Adipose tissue (tissue), 3 donors: ENCODE measurements around the gene FAM9A. TPM values are rescaled to one million over a fixed set of nuclear protein-coding genes. Genes with fewer than 3 reads are reported as not detected.

Source experiments
- H3K27ac ChIP-seq: one replicate; pipeline ENCODE4 v1.5.1; 2013; ENCODE audit warnings: low read depth, low read length
- WGBS, 3 donors: extraction: QIAGEN DNeasy Blood & Tissue Kit; methylation state at CpG; one replicate each; pipeline ENCODE4 v1.1.7; 2013; 5-methylcytosine and 5-hydroxymethylcytosine counted together
- polyA plus RNA-seq, 3 donors: library from polyadenylated mRNA; stranded (reverse); fragments of 200-250 nt; gene quantifications; one replicate each; pipeline ENCODE4 v1.2.3, GENCODE V29; 2013
- donor health status: healthy with polysubstance abuse.
- donor health status: Bipolar disorder and iron deficiency.
- donor health status: healthy.

The FAM9A gene
- polyA plus RNA-seq = not detected

DNA sequence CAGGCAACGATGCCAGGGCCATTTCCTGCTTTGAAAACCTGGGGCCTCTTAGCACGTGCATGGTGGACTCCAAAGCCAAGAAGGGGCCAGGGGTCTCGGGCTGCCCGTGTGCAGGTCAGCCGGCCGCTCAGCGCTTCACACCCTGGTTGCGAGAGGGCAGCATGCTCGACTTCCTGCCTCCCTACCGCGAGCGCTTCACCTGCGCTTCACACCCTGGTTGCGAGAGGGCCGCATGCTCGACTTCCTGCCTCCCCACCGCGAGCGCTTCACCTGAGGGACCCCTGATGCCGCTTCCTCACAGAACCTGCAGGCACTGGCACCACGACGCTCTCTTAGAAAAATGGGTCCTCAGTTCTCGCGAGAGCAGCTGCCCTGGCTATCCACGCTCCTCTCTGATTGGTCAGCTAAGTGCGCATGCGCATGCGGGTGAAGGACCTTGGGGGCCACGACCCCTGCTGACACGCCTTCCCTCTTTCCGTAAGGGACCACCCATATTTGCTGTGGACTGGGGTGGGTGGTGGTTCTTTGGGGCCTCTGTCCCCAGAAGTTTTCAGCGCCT lies at the start of gene FAM9A:
Gene FAM9A (minus strand): TSS at position 343 of the 559 bp plus-strand sequence. CDS start 1,212 bp downstream, outside the sequence.
- 94 to 97% (median 96%) methylated on average over 27 to 32 of the region's 32 CpGs for WGBS, 3 donors

DNA sequence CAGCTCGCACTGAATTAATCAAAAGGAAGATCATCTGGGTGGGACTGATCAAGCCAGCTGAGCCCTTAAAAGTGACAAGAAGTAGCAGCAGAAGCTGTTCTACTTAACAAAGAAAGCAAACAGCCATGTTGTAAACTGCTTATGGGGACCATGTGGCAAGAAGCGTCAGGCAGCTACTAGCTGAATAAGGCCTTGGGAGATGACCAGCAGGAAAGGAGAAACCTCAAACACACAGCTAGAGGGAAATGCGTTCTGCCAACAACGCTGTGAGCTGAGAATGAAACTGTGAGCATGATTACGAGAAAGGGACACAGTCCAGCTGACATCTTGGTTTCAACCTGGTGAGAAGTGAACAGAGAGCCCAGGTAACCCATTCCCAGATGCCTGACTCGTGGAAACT lies 49.3 kb upstream of the FAM9A start:
- H3K27ac ChIP-seq = no peak overlapping the region
- 71 to 80% (median 77%) methylated on average over 6 of the region's 6 CpGs for WGBS, 3 donors

More for the DNA sequence above, at the start of gene FAM9A:
- H3K27ac ChIP-seq = no peak within 1 kb of the TSS

DNA sequence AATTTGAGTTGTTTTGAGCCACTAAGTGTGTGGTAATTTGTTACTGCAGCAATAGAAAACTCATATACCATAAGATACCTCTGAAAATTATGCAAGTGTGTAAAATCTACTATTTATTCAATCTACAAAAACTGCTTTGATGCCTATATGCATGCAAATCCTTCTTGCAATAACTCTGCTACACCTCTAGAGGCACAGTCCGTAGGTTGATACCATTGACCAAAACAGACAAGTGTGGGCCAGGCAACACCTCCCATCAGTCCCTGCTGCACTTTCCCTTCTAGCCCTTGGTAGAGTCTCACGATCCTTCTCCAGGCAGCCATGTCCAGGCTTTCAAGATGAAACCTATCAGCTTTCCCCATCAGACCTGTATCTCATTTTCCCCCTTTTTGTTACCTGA lies 48.8 kb upstream of the FAM9A start:
- 51 to 89% (median 83%) methylated on average over 2 of the region's 2 CpGs for WGBS, 3 donors
- no peak overlapping the region for H3K27ac ChIP-seq

DNA sequence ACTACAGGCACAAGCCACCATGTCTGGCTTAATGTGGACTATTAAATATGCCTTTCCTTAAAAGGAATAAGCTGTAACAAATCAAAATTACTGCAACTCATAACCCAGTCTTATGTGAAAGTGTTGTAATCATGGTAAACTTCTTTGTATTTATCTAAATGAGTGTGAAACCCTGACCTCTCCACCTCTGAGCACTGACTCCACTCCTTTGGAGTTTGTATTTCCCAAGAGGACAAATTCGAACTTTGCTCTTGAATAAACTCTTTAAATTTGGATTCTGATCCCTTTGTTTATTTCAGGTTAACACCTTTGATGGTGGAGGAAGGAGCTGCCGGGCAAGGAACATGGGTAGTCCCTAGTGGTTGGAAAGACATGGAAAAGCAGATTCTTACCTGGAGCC lies 48.3 kb upstream of the FAM9A start:
- WGBS, 3 donors = 46 to 78% (median 60%) methylated on average over 2 of the region's 2 CpGs
- H3K27ac ChIP-seq = no peak overlapping the region

DNA sequence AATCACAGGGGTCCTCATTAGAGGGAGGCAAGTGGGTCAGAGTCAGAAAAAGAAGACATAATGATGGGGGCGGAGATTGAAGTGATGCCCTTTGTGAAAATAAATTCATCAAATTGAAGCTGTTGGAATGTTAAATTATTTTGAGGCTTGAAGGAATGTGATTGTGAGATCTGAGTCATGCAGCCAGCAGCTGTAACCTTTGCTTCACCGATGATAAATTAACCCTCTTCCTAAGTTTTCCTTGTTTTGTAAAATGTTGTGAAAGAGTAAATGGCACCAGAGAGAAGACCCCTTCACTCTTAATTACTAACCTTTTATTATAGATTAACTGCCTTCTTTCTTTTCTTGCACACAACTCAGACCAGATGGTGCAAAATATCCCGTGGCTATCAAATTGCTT lies 47.7 kb upstream of the FAM9A start:
- no peak overlapping the region for H3K27ac ChIP-seq
- 43 to 74% (median 66%) methylated on average over 3 of the region's 3 CpGs for WGBS, 3 donors

DNA sequence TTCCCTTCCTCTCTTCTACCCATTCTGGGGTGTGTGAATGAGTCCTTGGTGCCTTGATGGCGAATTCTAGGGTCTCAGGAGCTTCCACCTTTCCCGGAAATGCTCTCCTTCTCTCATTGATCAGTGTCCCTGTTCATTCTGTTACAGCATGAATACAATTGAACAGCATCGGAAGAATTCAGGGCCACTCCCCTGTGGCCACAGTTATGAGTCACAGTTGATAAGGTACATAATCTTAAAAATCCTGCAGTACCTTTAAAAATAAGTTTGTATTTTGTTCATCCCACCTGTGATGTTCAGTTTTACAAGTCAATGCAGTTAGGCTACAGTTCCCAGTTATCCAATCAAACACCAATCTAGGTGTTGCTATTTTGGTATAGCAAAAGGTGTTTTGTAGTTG lies 47.3 kb upstream of the FAM9A start:
- 53 to 70% (median 64%) methylated on average over 3 of the region's 3 CpGs for WGBS, 3 donors
- no peak overlapping the region for H3K27ac ChIP-seq

DNA sequence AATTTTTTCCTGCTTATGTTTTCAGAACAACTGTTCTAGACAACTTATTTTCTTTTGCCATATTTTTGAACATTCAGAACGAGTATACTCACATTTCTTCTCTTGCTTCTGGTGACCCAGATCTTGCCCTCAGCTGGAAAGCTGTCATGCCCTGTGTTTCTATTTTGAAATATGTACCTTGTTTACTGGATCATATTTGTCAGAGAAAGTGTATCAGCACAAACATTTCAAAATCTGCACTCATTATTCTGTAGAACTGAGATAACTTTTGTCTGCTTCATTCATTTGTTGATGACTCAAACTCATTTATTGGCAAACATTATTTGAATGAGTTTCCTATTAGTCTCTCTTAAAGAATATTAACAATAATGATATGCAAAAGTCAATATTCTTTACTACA lies 46.2 kb upstream of the FAM9A start:
- WGBS, 3 donors = 28 to 56% (median 42%) methylated on average over 1 of the region's 1 CpG
- H3K27ac ChIP-seq = no peak overlapping the region

DNA sequence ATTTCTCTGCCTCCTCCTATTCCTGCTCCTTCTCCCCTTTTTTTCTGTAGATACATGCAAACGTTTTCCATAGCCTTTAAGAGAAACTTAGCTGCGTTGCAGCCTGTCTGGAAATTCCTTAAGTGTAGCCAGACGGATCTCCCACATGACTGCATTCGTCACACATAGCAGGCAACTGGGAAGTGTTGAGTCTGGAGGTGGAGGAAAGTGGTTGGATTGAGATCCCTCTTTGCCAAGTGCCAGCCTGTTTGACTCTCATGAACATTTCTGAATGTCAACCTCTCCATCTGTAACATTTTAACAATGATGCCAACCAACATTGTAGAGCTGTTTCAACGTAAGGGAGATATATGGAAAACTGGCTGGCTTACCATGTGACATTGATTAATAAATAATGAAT lies 45.1 kb upstream of the FAM9A start:
- no peak overlapping the region for H3K27ac ChIP-seq
- 57 to 74% (median 58%) methylated on average over 5 of the region's 5 CpGs for WGBS, 3 donors

DNA sequence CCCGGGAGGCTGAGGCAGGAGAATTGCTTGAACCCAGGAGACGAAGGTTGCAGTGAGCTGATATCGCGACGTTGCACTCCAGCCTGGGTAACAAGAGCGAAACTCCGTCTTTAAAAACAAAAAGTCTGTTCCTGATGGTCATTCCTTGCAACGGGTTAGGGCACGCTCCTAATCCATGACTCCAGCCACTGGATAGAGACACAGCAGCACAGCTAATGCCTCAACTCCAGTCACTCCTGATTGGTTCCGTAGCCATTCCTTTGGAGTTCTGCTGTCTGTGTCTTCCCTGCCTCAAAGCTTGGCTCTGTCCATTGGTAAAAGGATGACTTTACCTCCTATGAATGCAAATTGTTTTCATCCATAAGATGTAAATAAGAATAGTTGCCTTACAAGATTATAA lies 44.3 kb upstream of the FAM9A start:
- H3K27ac ChIP-seq = no peak overlapping the region
- 71 to 86% (median 84%) methylated on average over 10 of the region's 10 CpGs for WGBS, 3 donors

DNA sequence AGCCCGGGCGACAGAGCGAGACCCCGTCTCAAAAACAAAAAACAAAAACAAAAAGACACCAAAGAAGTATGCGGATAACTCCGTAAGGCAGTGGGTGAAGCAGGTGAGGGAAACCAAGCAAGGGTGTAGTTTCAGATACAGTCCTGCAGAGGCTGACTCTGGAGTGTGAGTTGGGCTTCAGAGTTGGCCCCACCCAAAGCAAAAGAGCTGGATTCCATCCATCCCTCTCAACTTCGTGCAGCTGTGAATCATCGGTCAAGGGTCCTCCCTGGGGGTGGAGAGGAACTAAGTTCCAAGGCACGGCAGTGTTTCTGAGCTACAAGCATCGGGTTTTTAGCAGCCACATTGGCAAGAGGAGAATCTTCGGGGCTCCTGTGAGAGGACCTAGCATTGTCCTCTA lies 43.9 kb upstream of the FAM9A start:
- WGBS, 3 donors = 68 to 79% (median 75%) methylated on average over 11 of the region's 11 CpGs
- H3K27ac ChIP-seq = no peak overlapping the region

DNA sequence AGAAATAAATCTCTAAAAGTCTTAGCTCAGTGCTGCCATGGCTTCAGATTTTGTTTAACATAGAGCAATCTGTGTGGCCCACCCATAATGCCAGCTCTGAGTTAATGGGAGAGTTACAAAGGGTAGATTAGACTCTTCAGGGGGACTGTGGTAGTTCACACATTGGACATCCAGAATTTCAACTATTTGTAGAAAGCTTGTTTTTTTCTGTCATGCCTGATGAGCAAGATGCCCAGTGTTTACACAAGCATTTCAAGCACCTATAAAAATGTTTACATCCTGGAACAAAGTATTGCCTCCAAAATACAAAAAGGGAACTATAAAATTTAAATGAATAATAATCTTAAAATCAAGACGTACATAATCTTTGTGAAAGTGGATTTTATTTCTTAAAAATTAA lies 43.0 kb upstream of the FAM9A start:
- 63 to 85% (median 71%) methylated on average over 1 of the region's 1 CpG for WGBS, 3 donors
- no peak overlapping the region for H3K27ac ChIP-seq

DNA sequence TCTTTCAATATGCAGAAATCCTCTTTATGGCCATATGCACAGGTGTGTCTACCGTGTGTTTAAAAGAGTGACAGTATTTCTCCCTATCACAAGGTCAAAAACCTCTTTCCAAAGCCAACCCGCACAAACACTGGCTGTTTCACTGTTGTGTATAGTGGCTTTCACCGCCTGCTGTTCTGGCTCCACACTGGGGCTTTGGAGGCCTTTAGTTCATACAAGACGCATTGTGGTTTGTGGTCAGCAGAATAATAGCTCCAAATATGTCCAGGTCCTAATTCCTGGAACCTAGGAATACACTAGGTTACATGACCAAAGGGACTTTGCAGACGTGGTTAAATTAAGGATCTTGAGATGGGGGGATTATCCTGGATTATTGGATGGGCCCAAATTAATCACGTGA lies 40.7 kb upstream of the FAM9A start:
- 77 to 90% (median 83%) methylated on average over 6 of the region's 6 CpGs for WGBS, 3 donors
- no peak overlapping the region for H3K27ac ChIP-seq

DNA sequence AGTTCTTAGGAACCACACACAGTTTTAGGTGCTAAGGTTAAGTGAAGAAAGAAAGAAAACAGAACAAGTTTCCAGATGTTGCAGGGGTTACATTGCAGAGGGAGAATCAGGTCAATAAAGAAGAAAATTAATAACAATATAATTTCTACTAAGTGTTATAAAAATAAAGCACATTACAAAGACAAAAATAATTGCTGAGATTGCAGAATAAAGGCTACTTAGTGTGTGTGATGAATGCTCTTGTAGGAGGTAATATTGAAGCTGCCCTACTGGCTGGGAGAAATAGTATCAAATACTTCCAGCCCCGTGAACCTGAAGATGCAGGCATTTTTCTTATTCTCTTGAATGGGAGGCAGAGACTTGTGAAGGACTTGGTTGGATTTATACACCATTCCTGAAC lies 33.2 kb upstream of the FAM9A start:
- H3K27ac ChIP-seq = no peak overlapping the region
- 71 to 78% (median 75%) methylated on average over 1 of the region's 1 CpG for WGBS, 3 donors

DNA sequence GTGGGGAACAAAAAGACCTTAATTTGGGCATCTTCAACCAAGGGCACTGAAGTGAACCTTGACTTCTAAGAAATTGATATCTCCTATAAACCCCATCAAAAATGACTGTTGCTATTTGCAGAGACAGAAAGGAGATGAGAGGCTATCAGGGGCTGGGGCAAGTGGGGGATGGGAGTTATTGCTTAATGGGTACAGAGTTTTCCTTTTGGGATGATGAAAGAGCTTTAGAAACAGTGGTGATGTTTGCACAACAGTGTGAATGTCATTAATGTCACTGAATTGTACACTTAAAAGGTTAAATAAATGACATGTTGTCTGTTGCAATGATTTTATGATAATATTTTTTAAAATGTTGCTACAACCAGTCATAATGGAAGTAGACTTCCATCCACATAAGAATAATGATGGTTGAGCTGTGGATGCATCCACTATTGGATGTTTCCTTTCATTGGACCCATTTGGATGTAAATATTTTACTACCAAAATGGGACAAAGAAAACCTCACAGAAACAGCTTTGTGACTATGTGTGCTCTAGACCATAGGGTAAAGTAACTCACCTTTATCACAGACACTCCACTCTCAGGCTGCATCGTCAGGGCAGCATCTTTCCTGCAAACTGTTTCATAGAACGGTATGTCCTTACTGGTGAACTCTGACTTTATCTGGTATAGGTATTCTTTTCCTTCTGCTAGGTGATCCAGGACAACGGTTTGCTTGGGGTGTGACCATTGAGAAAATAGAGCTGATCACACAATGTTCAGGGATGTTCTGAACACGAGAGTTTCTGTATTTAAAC lies 31.6 kb upstream of the FAM9A start:
- 72 to 86% (median 77%) methylated on average over 4 of the region's 4 CpGs for WGBS, 3 donors
- no peak overlapping the region for H3K27ac ChIP-seq

DNA sequence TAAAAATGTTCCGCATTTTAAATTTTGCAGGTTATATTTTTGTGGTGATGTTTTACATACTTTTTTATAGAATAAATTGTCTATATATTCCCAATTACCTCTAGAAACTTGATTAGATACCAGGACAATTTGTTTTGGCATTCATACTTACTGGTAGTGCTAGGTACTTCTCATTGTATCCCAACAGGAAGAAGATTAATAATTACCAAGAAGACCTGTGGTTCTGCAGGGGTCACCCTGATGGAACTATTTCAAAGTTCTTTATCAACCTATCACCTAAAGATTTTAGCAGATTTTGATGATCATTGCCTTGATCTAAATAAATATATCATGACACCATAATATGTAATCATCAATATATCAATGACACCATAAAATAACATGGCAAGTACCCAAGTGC lies 22.5 kb upstream of the FAM9A start:
- H3K27ac ChIP-seq = no peak overlapping the region
- 95 to 98% (median 98%) methylated on average over 1 of the region's 1 CpG for WGBS, 3 donors

DNA sequence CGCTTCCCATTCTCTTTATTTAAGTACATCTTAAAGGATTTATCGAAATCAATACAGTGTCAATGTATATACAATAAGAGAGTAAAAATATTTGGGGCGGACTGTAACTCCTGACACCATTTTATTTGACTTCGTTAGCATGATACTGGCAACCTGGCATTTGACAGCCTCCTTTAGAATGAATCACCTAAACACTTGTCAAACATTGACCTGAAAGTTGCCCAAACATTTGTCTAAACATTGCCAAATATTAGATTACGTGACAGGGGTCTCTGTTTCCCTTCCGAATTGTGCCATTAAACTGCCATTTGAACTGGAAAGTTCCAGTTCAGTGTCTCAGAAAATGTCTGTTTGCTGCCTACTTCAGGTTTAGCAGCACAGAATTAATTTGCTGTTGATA lies 20.8 kb upstream of the FAM9A start:
- no peak overlapping the region for H3K27ac ChIP-seq
- 78 to 85% (median 84%) methylated on average over 6 of the region's 6 CpGs for WGBS, 3 donors

DNA sequence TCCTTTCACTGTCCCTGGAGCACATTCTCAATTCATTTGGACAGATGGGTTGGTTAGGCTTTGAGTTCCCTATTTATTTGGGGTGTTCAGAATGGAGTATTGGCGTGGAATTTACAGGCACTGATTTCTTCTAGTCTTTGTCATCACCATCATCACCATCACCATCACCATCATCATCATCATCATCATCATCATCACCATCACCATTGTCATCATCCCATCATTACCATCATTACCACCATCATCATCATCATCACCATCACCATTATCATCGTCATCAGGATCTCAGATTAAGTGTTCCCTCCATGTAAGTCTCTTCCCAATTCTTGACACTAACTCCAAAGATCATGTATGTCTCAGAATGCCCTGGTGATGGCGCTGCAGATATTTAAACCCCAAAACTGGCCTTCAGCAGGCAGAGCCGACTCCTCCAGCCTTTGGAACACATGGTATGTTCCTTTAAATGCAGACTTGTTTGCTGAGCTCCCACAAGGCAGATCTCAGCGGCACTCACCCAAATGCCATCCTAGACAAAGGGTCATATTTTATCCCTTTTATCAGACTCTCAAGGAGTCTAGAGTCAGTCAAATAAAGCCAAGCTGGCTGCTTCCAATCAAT lies 19.8 kb upstream of the FAM9A start:
- H3K27ac ChIP-seq = no peak overlapping the region
- WGBS, 3 donors = 39 to 62% (median 43%) methylated on average over 5 of the region's 5 CpGs

DNA sequence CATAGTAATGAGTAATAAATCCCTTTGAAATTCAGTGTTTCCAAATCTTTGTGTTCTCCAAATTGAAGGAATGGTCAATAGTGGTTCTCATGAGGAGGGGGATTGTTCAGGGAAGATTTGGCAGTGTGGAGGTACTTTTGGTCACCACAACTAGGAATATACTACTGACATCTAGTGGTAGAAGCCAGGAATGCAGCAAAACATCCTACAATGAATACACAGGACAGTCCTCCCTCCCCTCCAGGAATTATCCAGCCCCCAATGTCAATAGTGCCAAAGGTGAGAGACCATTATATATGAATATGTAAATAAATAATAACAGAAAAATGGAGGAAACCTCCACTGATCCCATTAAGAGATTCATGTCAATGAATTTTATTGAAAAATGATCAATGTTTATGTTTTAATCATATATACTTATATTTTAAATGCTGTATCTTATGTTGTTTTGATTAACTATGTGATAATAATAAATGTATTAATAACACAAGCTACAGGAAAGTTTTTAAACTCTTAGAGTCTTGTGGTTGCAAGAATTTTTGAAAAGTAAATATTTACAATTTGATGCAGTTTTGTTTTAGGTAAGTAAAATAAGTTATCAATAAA lies 14.4 kb upstream of the FAM9A start:
- no peak overlapping the region for H3K27ac ChIP-seq

DNA sequence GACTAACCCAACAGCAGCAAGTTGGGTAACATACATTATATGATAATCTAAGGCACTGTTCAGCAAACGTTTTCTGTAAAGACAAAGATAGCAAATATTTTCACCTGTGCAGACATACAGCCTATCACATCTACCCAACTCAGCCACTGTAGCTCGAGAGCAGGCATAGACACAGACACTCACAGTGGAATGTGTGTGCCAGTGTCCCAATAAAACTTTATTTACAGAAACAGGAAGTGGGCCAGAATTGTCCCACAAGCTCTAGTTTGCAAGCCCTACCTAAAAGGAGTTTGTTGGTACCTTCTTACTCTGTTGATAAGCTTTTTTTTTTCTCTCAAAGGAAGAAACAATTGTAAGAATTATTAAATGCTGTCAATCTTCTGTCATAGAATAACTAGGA lies 11.9 kb upstream of the FAM9A start:
- H3K27ac ChIP-seq = no peak overlapping the region
- WGBS, 3 donors = 49 to 84% (median 70%) methylated on average over 2 of the region's 2 CpGs
